Measurements from ENCODE around the gene ABHD2.
"Not testable (repeated sequence)": the region's sequence is repeated elsewhere in the genome, so short reads cannot be mapped to it uniquely, and the experiment has no call there.

The ABHD2 gene

DNA sequence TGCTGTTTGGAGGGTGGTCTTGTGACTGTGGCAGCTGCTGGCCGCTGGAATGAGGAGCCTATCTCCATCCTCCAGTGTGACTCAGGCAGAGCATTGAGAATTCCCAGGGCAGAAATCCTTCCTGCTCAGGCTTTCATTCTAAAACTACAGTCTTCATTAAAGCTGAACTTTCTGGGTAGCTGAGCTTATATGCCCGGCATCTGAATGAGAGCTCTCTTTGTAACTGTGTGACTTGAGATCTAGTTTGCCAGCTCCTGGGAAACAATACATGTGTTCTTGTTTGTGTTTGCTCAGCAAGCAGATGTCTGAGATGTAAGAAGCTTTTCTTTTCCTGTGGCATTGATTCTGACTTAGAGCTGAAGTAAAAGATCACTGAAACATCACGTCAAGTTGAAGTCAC, 110.7 kb downstream of the ABHD2 start:
- no peak for DNase-seq

DNA sequence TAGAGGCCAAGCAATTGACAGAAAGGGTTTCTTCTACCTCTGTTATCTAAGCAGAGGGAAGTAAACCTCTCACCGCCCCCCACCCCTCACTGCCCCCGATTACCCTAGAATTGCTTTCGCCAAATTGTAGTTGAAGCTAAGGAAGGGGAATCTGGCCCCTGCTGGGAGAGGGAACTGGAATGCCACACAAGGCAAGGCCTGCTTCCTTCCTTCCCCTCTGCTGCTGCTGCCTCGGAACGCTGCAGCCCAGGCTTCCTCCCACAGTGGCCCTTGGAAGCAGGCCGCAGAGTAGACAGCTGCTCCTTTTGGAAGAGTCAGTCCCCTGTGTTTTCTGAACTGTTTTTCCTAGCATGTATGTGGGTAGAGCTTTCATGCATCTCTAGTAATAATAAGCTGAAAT, 111.5 kb downstream of the ABHD2 start:
- DNase-seq, result no peak

DNA sequence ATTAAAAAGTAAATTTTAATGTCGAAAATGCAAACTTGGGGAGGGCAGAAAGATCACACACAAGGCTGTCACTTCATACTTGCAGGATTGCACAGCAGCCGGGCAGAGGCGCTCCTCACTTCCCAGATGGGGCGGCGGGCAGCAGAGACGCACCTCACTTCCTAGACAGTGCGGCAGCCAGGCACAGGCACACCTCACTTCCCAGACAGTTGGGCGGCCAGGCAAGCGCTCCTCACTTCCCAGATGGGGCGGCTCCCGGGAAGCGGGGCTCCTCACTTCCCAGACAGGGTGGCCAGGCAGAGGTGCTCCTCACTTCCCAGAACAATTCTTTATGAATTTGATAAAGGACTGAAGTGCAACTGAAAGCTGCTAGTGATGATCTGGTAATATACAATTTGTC, 111.9 kb downstream of the ABHD2 start:
- no peak for DNase-seq

GRCh38 chr15:89201465-89202005, 113.3 kb downstream of the ABHD2 start:
- DNase-seq, result no peak

DNA sequence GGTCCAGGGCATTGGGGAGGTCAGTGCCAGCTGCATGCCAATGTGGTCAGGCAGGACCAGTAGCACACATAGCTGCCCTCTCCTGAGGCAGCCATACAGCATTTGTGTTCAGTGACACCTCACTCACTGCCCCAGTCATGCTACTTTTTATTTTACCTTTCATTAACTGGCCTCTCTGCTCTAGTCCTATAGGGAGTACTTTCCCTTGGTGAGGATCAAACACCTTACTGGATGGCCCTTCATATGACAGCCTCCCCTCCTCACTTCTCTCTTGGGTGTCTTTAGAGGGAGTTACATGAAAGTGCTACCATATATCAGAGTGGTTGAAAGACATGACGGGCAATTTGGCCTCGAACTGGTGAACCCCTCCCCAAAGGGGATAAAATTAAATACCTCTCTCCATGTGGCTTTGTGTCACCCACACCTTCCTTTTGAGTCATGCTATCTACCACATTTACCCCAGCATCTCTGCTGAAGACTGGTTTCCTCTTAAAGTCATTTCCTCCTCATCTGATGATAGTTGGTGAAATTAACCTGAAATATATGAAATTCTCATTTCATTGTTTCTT, 115.5 kb downstream of the ABHD2 start:
- no peak for DNase-seq

GRCh38 chr15:89205991-89206585, 117.8 kb downstream of the ABHD2 start:
- no peak for DNase-seq

DNA sequence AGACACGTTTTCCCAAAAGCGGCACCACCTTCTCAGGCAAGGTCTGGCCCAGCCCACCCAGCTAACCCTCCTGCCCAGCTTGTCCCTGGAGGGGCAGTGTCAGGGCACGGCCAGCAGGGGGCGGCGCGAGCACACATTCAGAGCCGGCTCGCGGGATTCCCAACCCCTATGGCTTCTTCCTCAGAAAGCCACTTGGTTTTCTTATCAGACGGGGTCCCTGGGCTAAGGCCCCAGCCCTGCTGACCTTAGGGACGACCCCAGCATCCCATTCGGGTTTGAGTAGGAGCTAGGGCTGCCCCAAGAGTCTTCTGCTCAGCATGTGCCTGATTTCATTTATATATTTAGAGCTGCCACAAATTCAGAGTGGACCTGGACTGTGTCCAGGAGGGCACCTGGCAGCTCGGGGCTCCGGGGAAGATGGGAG, 118.7 kb downstream of the ABHD2 start:
- DNase-seq, result peak; percentile 23

DNA sequence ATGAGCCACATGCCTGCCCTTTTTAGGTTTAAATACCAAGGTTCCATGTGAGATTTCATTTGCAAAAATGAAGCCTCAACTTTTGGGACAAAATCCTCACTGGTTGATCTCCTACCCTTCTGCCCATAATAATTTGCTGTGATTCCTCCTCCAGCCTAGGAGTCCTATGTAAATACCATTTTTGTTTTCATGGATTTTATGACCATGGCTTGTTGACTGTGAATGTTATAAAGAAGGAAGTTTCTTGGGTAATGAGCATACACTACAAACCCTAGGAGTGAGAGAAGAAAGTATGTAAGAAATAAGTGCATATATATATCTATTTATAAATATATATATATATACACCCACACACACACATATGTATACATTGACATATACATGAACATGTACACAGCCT, 120.0 kb downstream of the ABHD2 start:
- no peak for DNase-seq

DNA sequence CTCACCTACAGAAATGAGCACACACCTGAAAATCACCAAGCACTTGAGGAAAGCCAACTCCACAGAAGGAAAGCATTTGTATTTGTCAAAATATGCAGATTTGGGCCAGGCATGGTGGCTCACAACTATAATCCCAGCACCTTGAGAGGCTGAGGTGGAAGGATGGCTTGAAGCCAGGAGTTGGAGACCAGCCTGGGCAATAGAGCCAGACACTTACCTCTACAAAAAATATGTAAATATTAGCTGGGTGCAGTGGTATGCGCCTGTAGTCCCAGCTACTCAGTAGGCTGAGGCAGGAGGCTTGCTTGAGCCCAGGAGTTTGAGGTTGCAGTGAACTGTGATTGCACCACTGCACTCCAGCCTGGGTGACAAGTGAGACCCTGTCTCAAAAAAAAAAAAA, 120.8 kb downstream of the ABHD2 start:
- DNase-seq, result no peak

DNA sequence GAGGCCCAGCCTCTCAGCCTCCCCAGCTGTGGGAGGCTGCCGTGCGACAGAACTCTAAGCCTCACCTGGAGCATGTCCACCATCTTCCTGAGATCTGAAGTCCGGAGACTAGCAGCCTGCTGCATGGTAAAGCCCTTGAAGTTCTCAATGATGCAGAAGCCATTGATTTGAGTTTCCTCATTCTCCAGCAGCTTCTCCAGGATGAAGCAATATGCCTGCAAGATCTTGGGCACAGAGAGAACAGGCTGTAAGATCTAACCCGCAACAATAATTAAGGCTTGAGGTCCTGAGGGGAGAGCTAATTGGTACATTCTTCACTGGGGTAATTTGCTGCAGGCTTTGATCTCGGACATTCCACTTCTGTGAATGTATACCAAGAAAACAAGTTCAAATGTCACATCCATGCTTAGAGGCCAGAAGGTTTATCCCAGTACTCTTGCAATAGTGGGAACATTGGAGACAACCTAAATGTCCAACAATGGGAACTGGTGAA, 123.5 kb downstream of the ABHD2 start:
- no peak for DNase-seq

GRCh38 chr15:89215627-89216026, 127.4 kb downstream of the ABHD2 start:
- DNase-seq, result no peak

GRCh38 chr15:89217031-89217430, 128.8 kb downstream of the ABHD2 start:
- no peak for DNase-seq

DNA sequence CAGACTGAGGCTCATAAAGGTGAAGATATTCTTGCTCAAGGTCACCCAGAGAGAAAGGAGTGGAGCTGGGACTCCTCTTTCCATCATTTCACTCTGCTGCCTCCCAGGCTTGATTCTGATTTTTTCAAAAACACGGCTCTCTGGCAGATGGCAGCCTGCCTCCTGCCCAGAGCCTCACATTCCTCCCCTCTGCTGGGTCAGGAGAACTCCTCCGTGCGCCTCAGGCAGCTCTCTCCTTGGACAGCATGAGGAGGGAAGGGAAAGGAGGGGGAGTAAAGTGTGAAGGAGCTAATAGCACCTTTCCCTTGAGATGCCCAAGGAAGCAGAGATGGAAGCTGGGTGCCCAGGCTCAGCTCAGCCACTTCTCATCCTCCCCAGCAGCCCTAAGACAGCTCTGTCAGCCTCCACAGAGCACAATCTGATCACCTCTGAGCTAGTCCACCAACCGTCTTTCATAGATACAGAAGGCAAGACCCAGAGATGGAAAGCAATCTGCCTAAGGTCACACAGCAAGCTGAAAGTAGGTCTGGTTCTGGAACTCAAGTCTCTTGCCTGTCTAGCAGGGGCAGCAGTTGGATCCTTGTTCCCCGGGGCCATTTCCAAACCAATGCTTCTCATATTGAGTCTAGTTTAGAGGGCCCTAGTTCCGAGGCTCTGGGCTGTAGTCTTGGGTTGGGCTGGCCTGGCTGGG, 129.6 kb downstream of the ABHD2 start:
- DNase-seq, result no peak

DNA sequence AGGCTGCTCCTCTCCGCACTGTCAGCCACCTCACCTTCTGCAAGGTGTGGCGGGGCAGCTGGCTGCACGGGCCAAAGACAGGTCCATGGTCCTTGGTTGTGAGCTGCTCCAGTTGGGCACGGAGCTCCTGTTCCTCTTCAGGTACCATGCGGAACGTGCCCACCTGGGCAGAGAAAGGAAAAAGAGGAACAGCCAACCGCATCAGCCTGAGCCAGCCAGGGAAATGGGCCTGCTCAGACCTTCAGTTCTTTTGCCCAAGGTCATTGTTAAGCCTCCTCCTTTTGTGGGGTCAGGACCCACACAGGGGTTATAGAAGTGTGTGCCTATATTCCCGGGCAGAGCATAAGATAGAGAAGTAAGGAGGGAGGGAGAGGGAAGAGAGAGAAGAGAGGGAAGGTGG, 130.3 kb downstream of the ABHD2 start:
- DNase-seq, result no peak

DNA sequence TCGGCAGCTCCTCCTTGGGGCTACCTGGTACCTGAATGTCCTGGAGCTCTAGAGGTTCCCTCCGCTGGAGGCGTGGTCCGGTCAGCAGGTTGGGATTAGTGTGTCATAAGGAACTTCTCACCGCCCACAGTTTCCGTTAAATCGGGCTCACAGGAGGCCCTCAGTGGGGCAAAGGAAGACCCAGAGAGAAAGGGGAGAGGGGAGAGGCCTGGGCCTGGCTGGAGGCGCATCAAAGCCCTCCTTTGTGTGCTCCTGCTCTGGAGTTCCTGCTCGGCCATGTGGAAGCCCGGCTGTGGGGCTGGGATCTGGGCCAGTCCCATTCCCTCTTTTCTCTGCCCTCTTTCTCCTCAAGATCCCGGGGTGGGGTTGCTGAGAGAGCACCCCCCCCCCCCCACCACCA, 133.3 kb downstream of the ABHD2 start, which contains the start of gene RLBP1:
Gene RLBP1 (minus strand): TSS at position 37 of the 400 bp plus-strand sequence. CDS start 2,604 bp downstream, outside the sequence.
- no peak for DNase-seq

- DNase-seq, result no peak
Observed at GRCh38 chr15:89225588-89225987, 137.3 kb downstream of the ABHD2 start.

DNA sequence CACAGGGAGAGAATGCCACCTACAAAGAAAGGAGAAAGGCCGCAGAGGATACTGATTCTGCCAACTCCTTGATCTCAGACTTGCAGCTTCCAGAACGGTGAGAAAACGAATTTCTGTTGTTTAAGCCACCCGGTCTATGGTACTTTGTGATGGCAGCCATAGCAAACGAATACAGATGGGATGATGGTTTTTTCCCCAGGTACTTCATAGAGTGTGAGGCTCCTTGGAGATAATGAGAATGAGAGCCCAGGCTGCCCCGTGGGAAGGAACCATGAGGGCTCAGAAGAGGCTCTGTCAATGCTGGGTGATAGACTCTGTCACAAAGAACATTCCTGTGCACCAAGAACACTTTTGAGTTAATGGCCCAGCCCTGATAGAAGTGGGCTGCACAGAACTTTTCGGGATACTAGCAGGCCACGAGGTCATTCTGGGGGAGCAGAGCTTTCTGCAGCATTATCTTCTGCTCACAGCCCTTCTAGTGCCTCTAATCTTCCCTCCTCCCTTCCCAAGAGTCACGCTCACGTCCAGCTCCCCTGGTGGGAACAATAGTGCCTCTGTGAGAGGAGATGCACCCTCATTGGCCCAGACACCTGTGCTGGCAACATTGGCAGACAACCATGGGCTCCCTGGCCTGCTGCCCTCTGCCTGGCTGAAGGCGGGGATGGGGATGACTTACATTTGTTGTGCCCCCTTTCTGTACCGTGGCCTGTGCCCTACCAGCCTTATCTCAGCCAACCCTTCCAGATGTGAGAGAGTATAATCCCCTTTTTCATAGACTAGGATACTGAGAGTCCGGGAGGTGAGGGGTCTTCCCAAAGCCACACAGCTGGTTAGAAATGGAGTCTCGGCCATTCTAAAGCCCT, 138.3 kb downstream of the ABHD2 start:
- DNase-seq, result no peak

GRCh38 chr15:89227425-89227824, 139.2 kb downstream of the ABHD2 start:
- DNase-seq, result no peak

GRCh38 chr15:89230277-89230676, 142.0 kb downstream of the ABHD2 start:
- DNase-seq, result no peak

DNA sequence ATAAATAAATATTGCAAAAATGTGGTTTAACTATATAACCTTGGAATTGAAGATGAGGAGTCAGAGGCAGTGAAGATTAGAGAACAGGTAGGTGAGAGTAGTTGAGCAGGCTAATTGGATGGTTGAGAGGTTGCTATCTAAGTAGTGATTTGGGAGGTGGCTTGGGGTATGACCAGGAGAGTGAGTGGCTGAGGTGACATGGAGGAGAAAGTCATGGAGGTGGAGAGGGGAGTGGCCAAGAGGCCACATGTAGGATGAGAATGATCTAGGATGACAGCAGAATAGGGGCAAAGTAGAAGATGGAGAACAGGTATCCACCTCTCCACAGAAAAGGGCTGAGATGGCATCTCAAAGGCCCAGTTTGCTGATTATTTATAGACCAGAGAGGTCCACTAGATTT, 143.6 kb downstream of the ABHD2 start:
- DNase-seq, result no peak

GRCh38 chr15:89239883-89240810, 151.9 kb downstream of the ABHD2 start:
- DNase-seq, result not testable (repeated sequence)
